GM21723 (cell line): ENCODE measurements around the gene PIP4K2A.
A peak's percentile ranks its signal among the peaks of the same experiment; 100 is the strongest.

Source experiments
- ATAC-seq: cut with Tn5 transposase; IDR thresholded peaks from one replicate; pipeline ENCODE4 v1.9.1; 2021; ENCODE audit warnings: mild to moderate bottlenecking, moderate library complexity; ENCODE audit not compliant: unreplicated experiment

PIP4K2A gene

GRCh38 chr10:22644222-22644621, 70.2 kb downstream of the PIP4K2A start:
- ATAC-seq, result no peak

- no peak for ATAC-seq
These were observed 70.6 kb downstream of the PIP4K2A start for GRCh38 chr10:22643775-22644174.

GRCh38 chr10:22643116-22643515, 71.3 kb downstream of the PIP4K2A start:
- no peak for ATAC-seq

GRCh38 chr10:22641743-22642142, 72.6 kb downstream of the PIP4K2A start:
- no peak for ATAC-seq

GRCh38 chr10:22640359-22640758, 74.0 kb downstream of the PIP4K2A start:
- no peak for ATAC-seq

GRCh38 chr10:22638863-22639262, 75.5 kb downstream of the PIP4K2A start:
- no peak for ATAC-seq

- no peak for ATAC-seq
These were observed 76.9 kb downstream of the PIP4K2A start for GRCh38 chr10:22637491-22637890.

GRCh38 chr10:22635650-22636049, 78.7 kb downstream of the PIP4K2A start:
- peak; percentile 36 for ATAC-seq

GRCh38 chr10:22634606-22635459, 79.5 kb downstream of the PIP4K2A start:
- ATAC-seq, result no peak

GRCh38 chr10:22634093-22634492, 80.3 kb downstream of the PIP4K2A start:
- no peak for ATAC-seq

GRCh38 chr10:22633528-22633927, 80.8 kb downstream of the PIP4K2A start:
- no peak for ATAC-seq

GRCh38 chr10:22633106-22633505, 81.3 kb downstream of the PIP4K2A start:
- ATAC-seq, result no peak

- ATAC-seq, result no peak
These were observed 82.6 kb downstream of the PIP4K2A start for GRCh38 chr10:22631646-22632278.

GRCh38 chr10:22631185-22631584, 83.2 kb downstream of the PIP4K2A start:
- ATAC-seq, result no peak

- ATAC-seq, result peak; percentile 86
These were observed 83.9 kb downstream of the PIP4K2A start for GRCh38 chr10:22630234-22631174.

GRCh38 chr10:22629852-22630233, 84.5 kb downstream of the PIP4K2A start:
- ATAC-seq, result peak; percentile 36

- ATAC-seq, result no peak
These were observed 85.3 kb downstream of the PIP4K2A start for GRCh38 chr10:22629126-22629525.

- ATAC-seq, result no peak
These were observed 86.1 kb downstream of the PIP4K2A start for GRCh38 chr10:22628309-22628708.

- no peak for ATAC-seq
These were observed 87.6 kb downstream of the PIP4K2A start for GRCh38 chr10:22626784-22627183.

GRCh38 chr10:22625516-22626290, 88.7 kb downstream of the PIP4K2A start:
- ATAC-seq, result no peak
